Activated CD4-positive, CD25-positive, alpha-beta regulatory T cell treated with anti-CD3 and anti-CD28 coated beads, Interleukin-2, amount 50 U/mL, for 24 hours (primary cell): ENCODE results near the gene CENPH.
"Not testable (repeated sequence)": the region's sequence is repeated elsewhere in the genome, so short reads cannot be mapped to it uniquely, and the experiment has no call there.

ENCODE experiments used
- ATAC-seq, 2 donors: fragments of 150-1000 bp; cut with Tn5 transposase; one replicate each; pipeline ENCODE4 v1.10.0; 2021; ENCODE audit warnings: mild to moderate bottlenecking in 1 of 2, moderate library complexity in 1 of 2

CENPH gene

GRCh38 chr5:69189162-69190086, at the start of gene CENPH:
CENPH (plus strand) TSS chr5:69189583; CDS start chr5:69189635, 52 bp downstream.
- ATAC-seq = peak; percentile 94

GRCh38 chr5:69140239-69140638, 49.1 kb upstream of the CENPH start:
- not testable (repeated sequence) for ATAC-seq

- no peak for ATAC-seq
Observed at GRCh38 chr5:69140827-69141226, 48.6 kb upstream of the CENPH start.

- not testable (repeated sequence) for ATAC-seq
Observed at GRCh38 chr5:69148576-69148975, 40.8 kb upstream of the CENPH start.

- no peak for ATAC-seq
Observed at GRCh38 chr5:69148981-69149675, 40.3 kb upstream of the CENPH start.

- ATAC-seq = no peak
Observed at GRCh38 chr5:69149676-69150010, 39.7 kb upstream of the CENPH start.

GRCh38 chr5:69152731-69153130, 36.7 kb upstream of the CENPH start:
- ATAC-seq = no peak

GRCh38 chr5:69156456-69156855, 32.9 kb upstream of the CENPH start:
- ATAC-seq = no peak

GRCh38 chr5:69158039-69158438, 31.3 kb upstream of the CENPH start:
- ATAC-seq = no peak

- no peak for ATAC-seq
Observed at GRCh38 chr5:69160651-69161050, 28.7 kb upstream of the CENPH start.

GRCh38 chr5:69166686-69167492, 22.5 kb upstream of the CENPH start, which contains the start of gene CCNB1:
CCNB1 (plus strand) TSS chr5:69167150; CDS start chr5:69167263, 113 bp downstream.
- ATAC-seq = peak; percentile 99 to 100

- no peak for ATAC-seq
Observed at GRCh38 chr5:69167493-69167855, 21.9 kb upstream of the CENPH start.

- ATAC-seq = no peak
Observed at GRCh38 chr5:69167929-69168328, 21.5 kb upstream of the CENPH start.

GRCh38 chr5:69170495-69170894, 18.9 kb upstream of the CENPH start:
- no peak for ATAC-seq

GRCh38 chr5:69170969-69171368, 18.4 kb upstream of the CENPH start:
- no peak for ATAC-seq

GRCh38 chr5:69181659-69182293, 7.6 kb upstream of the CENPH start:
- not testable (repeated sequence) for ATAC-seq

GRCh38 chr5:69184621-69185020, 4.8 kb upstream of the CENPH start:
- ATAC-seq = no peak

- no peak for ATAC-seq
Observed at GRCh38 chr5:69187342-69187741, 2.0 kb upstream of the CENPH start.

- ATAC-seq = no peak
Observed at GRCh38 chr5:69188811-69189161, 597 bp upstream of the CENPH start.

GRCh38 chr5:69202497-69202896, 13.1 kb downstream of the CENPH start:
- no peak for ATAC-seq

GRCh38 chr5:69206528-69207190, 17.3 kb downstream of the CENPH start:
- ATAC-seq = no peak

- no peak for ATAC-seq
Observed at GRCh38 chr5:69209602-69210001, 20.2 kb downstream of the CENPH start.
